ENCODE measurements around the gene FXYD3.

Gene FXYD3

GRCh38 chr19:35080613-35081170, 34.9 kb upstream of the FXYD3 start:
- H3K4me1 ChIP-seq = peaks cover 0 to 100% (median 64%) of the 10 kb centered on the region in 10 experiments; a peak in 18 of 20 replicates
- no peaks in the 10 kb centered on the region for H4K20me1 ChIP-seq
- TF ChIP-seq Cebpa-rat (IDR thresholded peaks at IDR 0.05) = no peak
- no peak overlapping the region for H3K4me3 ChIP-seq
- no peak overlapping the region for H3K9ac ChIP-seq
- H3K36me3 ChIP-seq = no peaks in the 10 kb centered on the region
- H3K27ac ChIP-seq = no peak overlapping the region
- H3K4me2 ChIP-seq = peak overlapping the region in 8 of 11 experiments; percentile 1 to 96 (median 32); a peak in 10 of 22 replicates
- no peaks in the 10 kb centered on the region for H3K9me3 ChIP-seq (replicated peaks in 1 of 11)
- peaks cover 0 to 16% (median 0%) of the 10 kb centered on the region in 11 experiments; a peak in 6 of 22 replicates for H3K27me3 ChIP-seq

- peaks cover 0 to 100% (median 64%) of the 10 kb centered on the region in 10 experiments; a peak in 18 of 20 replicates for H3K4me1 ChIP-seq
- H3K27me3 ChIP-seq = peaks cover 0 to 15% (median 0%) of the 10 kb centered on the region in 11 experiments; a peak in 4 of 22 replicates
- no peaks in the 10 kb centered on the region for H3K36me3 ChIP-seq
- no peaks in the 10 kb centered on the region for H4K20me1 ChIP-seq
- H3K9me3 ChIP-seq (replicated peaks in 1 of 11) = no peaks in the 10 kb centered on the region
- peak overlapping the region in 7 of 11 experiments; percentile 1 to 96 (median 38); a peak in 10 of 22 replicates for H3K4me2 ChIP-seq
- no peak overlapping the region for H3K9ac ChIP-seq
- no peak overlapping the region for H3K4me3 ChIP-seq
- no peak overlapping the region for H3K27ac ChIP-seq
- no peak for TF ChIP-seq Cebpa-rat (IDR thresholded peaks at IDR 0.05)
Measured at GRCh38 chr19:35081201-35081600, 34.4 kb upstream of the FXYD3 start.

- H3K9me3 ChIP-seq (replicated peaks in 1 of 11) = no peaks in the 10 kb centered on the region
- no peak for TF ChIP-seq Cebpa-rat (IDR thresholded peaks at IDR 0.05)
- peaks cover 8 to 100% (median 70%) of the 10 kb centered on the region in 10 experiments for H3K4me1 ChIP-seq
- no peak overlapping the region for H3K4me3 ChIP-seq
- no peaks in the 10 kb centered on the region for H4K20me1 ChIP-seq
- peaks cover 0 to 12% (median 0%) of the 10 kb centered on the region in 11 experiments; a peak in 4 of 22 replicates for H3K27me3 ChIP-seq
- H3K27ac ChIP-seq = peak overlapping the region in 3 of 11 experiments; percentile 14 to 39 (median 15); a peak in 4 of 22 replicates
- H3K4me2 ChIP-seq = peak overlapping the region in 10 of 11 experiments; percentile 23 to 94 (median 69); a peak in 18 of 22 replicates
- no peaks in the 10 kb centered on the region for H3K36me3 ChIP-seq
- peak overlapping the region in 4 of 11 experiments; percentile 30 to 52 (median 44); a peak in 4 of 22 replicates for H3K9ac ChIP-seq
Measured at GRCh38 chr19:35083691-35084508, 31.7 kb upstream of the FXYD3 start.

GRCh38 chr19:35084509-35084762, 31.2 kb upstream of the FXYD3 start:
- Histone ChIP-seq H3K4me1 (peaks cover 8 to 100% (median 74%) of the 10 kb centered on the region in 10 experiments), H4K20me1 (no peaks in the 10 kb centered on the region), H3K36me3 (no peaks in the 10 kb centered on the region), H3K27me3 (peaks cover 0 to 12% (median 0%) of the 10 kb centered on the region in 11 experiments; a peak in 4 of 22 replicates), H3K9me3 (replicated peaks in 1 of 11) (no peaks in the 10 kb centered on the region), H3K4me2 (peak overlapping the region in 9 of 11 experiments; percentile 40 to 94 (median 69); a peak in 17 of 22 replicates), H3K27ac (peak overlapping the region in 2 of 11 experiments; percentile 14 to 39; a peak in 1 of 22 replicates), H3K9ac (no peak overlapping the region; a peak in 1 of 22 replicates), H3K4me3 (no peak overlapping the region)
- TF ChIP-seq Cebpa-rat (IDR thresholded peaks at IDR 0.05) = no peak

- no peaks in the 10 kb centered on the region for H3K36me3 ChIP-seq
- H3K9me3 ChIP-seq (replicated peaks in 1 of 11) = no peaks in the 10 kb centered on the region
- H3K4me2 ChIP-seq = peak overlapping the region in 10 of 11 experiments; percentile 4 to 94 (median 69); a peak in 20 of 22 replicates
- peak overlapping the region in 5 of 11 experiments; percentile 9 to 67 (median 53); a peak in 8 of 22 replicates for H3K27ac ChIP-seq
- TF ChIP-seq Cebpa-rat (IDR thresholded peaks at IDR 0.05) = no peak
- H3K9ac ChIP-seq = peak overlapping the region in 3 of 11 experiments; percentile 6 to 59 (median 58); a peak in 6 of 22 replicates
- H3K4me3 ChIP-seq = 0 out of 20 replicates have a peak overlapping the region, but pooled peaks of 1 of the 10 experiments have one; percentile 9
- peaks cover 12 to 100% (median 76%) of the 10 kb centered on the region in 10 experiments for H3K4me1 ChIP-seq
- H4K20me1 ChIP-seq = no peaks in the 10 kb centered on the region
- peaks cover 0 to 12% (median 0%) of the 10 kb centered on the region in 11 experiments; a peak in 4 of 22 replicates for H3K27me3 ChIP-seq
Measured at GRCh38 chr19:35085947-35086346, 29.7 kb upstream of the FXYD3 start.

GRCh38 chr19:35086455-35086854, 29.2 kb upstream of the FXYD3 start:
- H3K4me2 ChIP-seq = peak overlapping the region in 10 of 11 experiments; percentile 4 to 94 (median 69); a peak in 18 of 22 replicates
- TF ChIP-seq Cebpa-rat (IDR thresholded peaks at IDR 0.05) = no peak

GRCh38 chr19:35087393-35087792, 28.2 kb upstream of the FXYD3 start:
- TF ChIP-seq Cebpa-rat (IDR thresholded peaks at IDR 0.05) = no peak
- Histone ChIP-seq H3K4me2 (peak overlapping the region in 6 of 11 experiments; percentile 66 to 94 (median 82); a peak in 9 of 22 replicates), H3K27me3 (peaks cover 0 to 12% (median 0%) of the 10 kb centered on the region in 11 experiments; a peak in 4 of 22 replicates), H3K36me3 (no peaks in the 10 kb centered on the region), H4K20me1 (no peaks in the 10 kb centered on the region), H3K9me3 (replicated peaks in 1 of 11) (no peaks in the 10 kb centered on the region), H3K9ac (no peak overlapping the region), H3K4me3 (no peak overlapping the region), H3K4me1 (peaks cover 12 to 95% (median 78%) of the 10 kb centered on the region in 10 experiments), H3K27ac (no peak overlapping the region)

More at GRCh38 chr19:35086455-35086854, 29.2 kb upstream of the FXYD3 start:
- no peaks in the 10 kb centered on the region for H4K20me1 ChIP-seq
- H3K9ac ChIP-seq = peak overlapping the region in 1 of 11 experiments; percentile 59; a peak in 2 of 22 replicates
- peak overlapping the region in 4 of 11 experiments; percentile 2 to 67 (median 31); a peak in 3 of 22 replicates for H3K27ac ChIP-seq
- no peaks in the 10 kb centered on the region for H3K9me3 ChIP-seq (replicated peaks in 1 of 11)
- peaks cover 0 to 12% (median 0%) of the 10 kb centered on the region in 11 experiments; a peak in 4 of 22 replicates for H3K27me3 ChIP-seq
- no peaks in the 10 kb centered on the region for H3K36me3 ChIP-seq
- H3K4me1 ChIP-seq = peaks cover 12 to 100% (median 77%) of the 10 kb centered on the region in 10 experiments
- H3K4me3 ChIP-seq = no peak overlapping the region

- H3K4me2 ChIP-seq = peak overlapping the region; percentile 23 to 94 (median 57); a peak in 21 of 22 replicates
- no peak overlapping the region for H3K4me3 ChIP-seq
- H4K20me1 ChIP-seq = no peaks in the 10 kb centered on the region
- H3K27ac ChIP-seq = peak overlapping the region in 2 of 11 experiments; percentile 6 to 43; a peak in 3 of 22 replicates
- H3K9ac ChIP-seq = no peak overlapping the region
- peaks cover 12 to 86% (median 70%) of the 10 kb centered on the region in 10 experiments for H3K4me1 ChIP-seq
- no peaks in the 10 kb centered on the region for H3K36me3 ChIP-seq
- H3K9me3 ChIP-seq (replicated peaks in 1 of 11) = no peaks in the 10 kb centered on the region
- no peak for TF ChIP-seq Cebpa-rat (IDR thresholded peaks at IDR 0.05)
- H3K27me3 ChIP-seq = peaks cover 0 to 12% (median 0%) of the 10 kb centered on the region in 11 experiments; a peak in 4 of 22 replicates
Measured at GRCh38 chr19:35088131-35088913, 27.3 kb upstream of the FXYD3 start.

All from BLaER1 treated with 17β-estradiol and CSF1 and Interleukin-3, amounts not matched to agents 10 nM and 100 nM (cell line).